K562 (cell line): ENCODE measurements around the gene MAST4. TPM values are rescaled to one million over a fixed set of nuclear protein-coding genes. Genes with fewer than 3 reads are reported as not detected.

ENCODE experiments used
- ATAC-seq: fragments of 200-7000 bp; cut with Tn5 transposase; 3 replicates; pipeline ENCODE4 v1.9.1; 2020; ENCODE audit warnings: moderate library complexity
- BruUV-seq: library from RNA; stranded (reverse); fragments of 400-500 nt; replicated peaks from 2 replicates; lab custom pipeline; 2021; lab: Mats Ljungman, UMichigan
- CTCF ChIA-PET: fragments of 300-600 bp; formaldehyde crosslinking; extraction: SDS; loops from one replicate; lab custom pipeline; 2021; ENCODE audit warnings: low intra/inter-chr PET ratio; lab: Yijun Ruan, JAX
- POLR2A ChIA-PET: fragments of 300-600, 350-650 bp; sonication (Branson Sonifier 250); formaldehyde crosslinking; extraction: SDS; loops from one replicate; lab custom pipeline; 2021; ENCODE audit warnings: antibody characterized with exemption, inconsistent platforms; lab: Yijun Ruan, JAX
- DNase-seq, 4 experiments: peaks; one replicate each; pipeline versions ENCODE4 v3.0.0 to v3.0.0-alpha.2; 2011 to 2018; ENCODE audit warnings: low spot score in 3 of 4, mixed read lengths in 3 of 4; ENCODE audit errors: extremely low read depth in 1 of 4
- FAIRE-seq: peaks from 2 replicates; lab custom pipeline; 2011; peaks lifted over from hg19 to GRCh38; lab: Jason Lieb, UNC
- H2AFZ ChIP-seq: 2 replicates; pipeline ENCODE4 v1.6.0; 2011; ENCODE audit warnings: low read depth, low read length, control low read depth, inconsistent platforms
- H3K27ac ChIP-seq: fragments of 200-600 bp; 3 replicates; pipeline ENCODE4 v1.8.0; 2011; ENCODE audit warnings: low read depth, mild to moderate bottlenecking, control low read depth, inconsistent platforms, low read length, moderate library complexity, mixed read lengths; ENCODE audit errors: extremely low read depth
- H3K27me3 ChIP-seq, 2 experiments: fragments of 300-600 bp in 1 of 2; 2 replicates in 1 of 2; 3 replicates in 1 of 2; pipeline versions ENCODE4 v1.6.0 to v1.8.0; 2011; ENCODE audit warnings: inconsistent platforms in 2 of 2, low read length in 2 of 2, mild to moderate bottlenecking in 1 of 2, mixed read lengths in 1 of 2, moderate library complexity in 1 of 2; ENCODE audit not compliant: control insufficient read depth in 2 of 2, insufficient read depth in 2 of 2
- H3K36me3 ChIP-seq: fragments of 300-600 bp; 3 replicates; pipeline ENCODE4 v1.8.0; 2011; ENCODE audit warnings: mild to moderate bottlenecking, low read length, inconsistent platforms; ENCODE audit not compliant: control insufficient read depth, insufficient read depth
- H3K4me1 ChIP-seq, 2 experiments: fragments of 200-600 bp in 1 of 2; replicated peaks in 1 of 2; 2 replicates in 1 of 2; 3 replicates in 1 of 2; pipeline versions ENCODE4 v1.5.1 to v1.8.0; 2011; ENCODE audit warnings: inconsistent platforms in 2 of 2, low read length in 2 of 2, mild to moderate bottlenecking in 1 of 2, mixed read lengths in 1 of 2, moderate library complexity in 1 of 2; ENCODE audit not compliant: control insufficient read depth in 2 of 2, insufficient read depth in 2 of 2
- H3K4me2 ChIP-seq: 2 replicates; pipeline ENCODE4 v1.6.1; 2011; ENCODE audit warnings: low read length, control low read depth, inconsistent platforms, mixed read lengths; ENCODE audit not compliant: insufficient read depth
- H3K4me3 ChIP-seq: fragments of 200-600 bp; sonication (generic), shearing (Covaris generic); 2 replicates; pipeline ENCODE4 v1.5.1; 2016; ENCODE audit warnings: control low read depth, inconsistent platforms
- H3K79me2 ChIP-seq: fragments of 200-600 bp; 3 replicates; pipeline ENCODE4 v1.8.0; 2011; ENCODE audit warnings: low read length, inconsistent platforms; ENCODE audit not compliant: control insufficient read depth, insufficient read depth
- H3K9ac ChIP-seq, 2 experiments: 2 replicates each; pipeline versions ENCODE4 v1.6.0 to v1.6.1; 2011; ENCODE audit warnings: low read depth in 2 of 2, low read length in 2 of 2, control low read depth in 1 of 2, inconsistent platforms in 1 of 2, mild to moderate bottlenecking in 1 of 2, mixed read lengths in 1 of 2; ENCODE audit not compliant: insufficient read depth in 1 of 2
- H3K9me1 ChIP-seq: one replicate; pipeline ENCODE4 v1.6.0; 2011; ENCODE audit warnings: inconsistent platforms, mild to moderate bottlenecking, low read length, moderate library complexity; ENCODE audit not compliant: control insufficient read depth, insufficient read depth
- H3K9me3 ChIP-seq: replicated peaks from 2 replicates; pipeline ENCODE4 v1.5.1; 2011; ENCODE audit warnings: low read depth, low read length, inconsistent platforms; ENCODE audit not compliant: control insufficient read depth, insufficient read depth
- H4K20me1 ChIP-seq: replicated peaks from 2 replicates; pipeline ENCODE4 v1.6.1; 2011; ENCODE audit warnings: low read length, inconsistent platforms, mixed read lengths; ENCODE audit not compliant: control insufficient read depth, insufficient read depth
- ARHGAP35 ChIP-seq: fragments of 450-650 bp; IDR thresholded peaks from 2 replicates; pipeline ENCODE4 v1.6.1; 2018; ENCODE audit not compliant: partially characterized antibody
- DDX20 ChIP-seq: fragments of 450-650 bp; IDR thresholded peaks from 2 replicates; pipeline ENCODE4 v1.6.1; 2016; ENCODE audit warnings: missing genetic modification characterization, low read depth, mild to moderate bottlenecking, missing compliant biosample characterization, moderate library complexity
- FOXK2 ChIP-seq, 2 experiments: fragments of 450-650 bp; IDR thresholded peaks in 1 of 2; conservative IDR thresholded peaks in 1 of 2; 2 replicates each; pipeline ENCODE4 v1.6.1; 2016; ENCODE audit warnings: low read depth in 2 of 2, mild to moderate bottlenecking in 1 of 2
- FOXP4 ChIP-seq: sonication (generic); formaldehyde crosslinking; IDR thresholded peaks from 2 replicates; pipeline ENCODE4 v1.8.0; 2022; ENCODE audit warnings: mild to moderate bottlenecking, missing genetic modification reagents, borderline replicate concordance
- HMGN3 ChIP-seq: IDR thresholded peaks from 2 replicates; pipeline ENCODE4 v1.6.1; 2011; ENCODE audit warnings: borderline replicate concordance, low read depth, mild to moderate bottlenecking, mixed read lengths, low read length; ENCODE audit not compliant: insufficient read length; ENCODE audit errors: extremely low read depth
- LARP7 ChIP-seq: fragments of 450-650 bp; IDR thresholded peaks from 2 replicates; pipeline ENCODE4 v1.6.1; 2016
- PURB ChIP-seq: sonication (generic); formaldehyde crosslinking; IDR thresholded peaks from 2 replicates; pipeline ENCODE4 v1.9.0; 2021; ENCODE audit warnings: low read depth, mild to moderate bottlenecking, missing genetic modification reagents
- TAF1 ChIP-seq: IDR thresholded peaks from 2 replicates; pipeline ENCODE4 v1.6.1; 2011; ENCODE audit warnings: mild to moderate bottlenecking, low read length, moderate library complexity; ENCODE audit not compliant: insufficient read depth, control insufficient read depth, severe bottlenecking; ENCODE audit errors: extremely low read depth
- THRA ChIP-seq: fragments of 450-650 bp; IDR thresholded peaks from 2 replicates; pipeline ENCODE4 v1.6.1; 2017; ENCODE audit warnings: mild to moderate bottlenecking, moderate library complexity
- ZBTB17 ChIP-seq: fragments of 450-650 bp; formaldehyde crosslinking; IDR thresholded peaks from 2 replicates; pipeline ENCODE4 v1.4.0; 2020; ENCODE audit warnings: mild to moderate bottlenecking
- ZNF445 ChIP-seq: fragments of 250-450 bp; sonication (Bioruptor Pico); IDR thresholded peaks from 2 replicates; pipeline ENCODE4 v1.4.0; 2020; ENCODE audit warnings: low read depth, mild to moderate bottlenecking, moderate library complexity
- ZNF507 ChIP-seq: conservative IDR thresholded peaks from 2 replicates; pipeline ENCODE4 v1.6.1; 2017; ENCODE audit warnings: missing genetic modification characterization, missing compliant biosample characterization
- ZNF655 ChIP-seq: fragments of 250-450 bp; sonication (Bioruptor Pico); IDR thresholded peaks from 2 replicates; pipeline ENCODE4 v1.5.0; 2021
- ZNF764 ChIP-seq: fragments of 250-450 bp; sonication (Bioruptor Pico); IDR thresholded peaks from 2 replicates; pipeline ENCODE4 v1.4.0; 2020; ENCODE audit warnings: low read depth, mild to moderate bottlenecking, moderate library complexity
- WGBS: fragments of 100-300 bp; shearing (Covaris generic); methylation state at CpG from one replicate; pipeline ENCODE4 v1.1.6; 2016; ENCODE audit warnings: low coverage, mixed read lengths; ENCODE audit not compliant: insufficient coverage; ENCODE audit errors: missing lambda C conversion rate; 5-methylcytosine and 5-hydroxymethylcytosine counted together
- in situ Hi-C: fragments of 300-500 bp; cut with MboI; formaldehyde crosslinking; loops from 4 replicates; pipeline ENCODE4 v1.15.0; 2018; ENCODE audit warnings: inconsistent platforms, mixed read lengths
- intact Hi-C: fragments of 100-400 bp; cut with micrococcal nuclease; formaldehyde crosslinking; loops from 2 replicates; pipeline ENCODE4 v1.14.2; 2022
- polyA plus RNA-seq, 8 experiments: library from polyadenylated mRNA; depleted of rRNA in 4 of 8; stranded (reverse) in 5 of 8; unstranded in 3 of 8; fragments of >200 nt; fragmentation: Nextera tagmentation in 2 of 8; fragmentation: Illumina TruSeq in 1 of 8; extraction: Ambion mirVana in 2 of 8; extraction: Trizol in 1 of 8; gene quantifications; 2 replicates each; pipeline versions ENCODE4 v1.2.1 to v1.2.3, GENCODE V29; 2011 to 2014; ENCODE audit warnings: inconsistent platforms in 1 of 8, missing spikeins in 1 of 8
- total RNA-seq, 7 experiments: library from RNA; depleted of rRNA in 6 of 7; stranded (reverse); fragments of >200 nt in 6 of 7; fragmentation: Illumina TruSeq in 2 of 7; extraction: Trizol in 2 of 7; gene quantifications; 2 replicates each; pipeline versions ENCODE4 v1.2.1 to v1.2.3, GENCODE V29; 2011 to 2021; ENCODE audit warnings: low replicate concordance in 1 of 7
- TF ChIP-seq, protein P1 (sequence below): fragments of 250-450 bp; sonication (Bioruptor Pico); IDR thresholded peaks from 2 replicates; pipeline ENCODE4 v1.9.0; 2021; ENCODE audit warnings: mild to moderate bottlenecking

Gene MAST4
- total and polyA plus RNA-seq, 9 of the 15 experiments (the other 6 are each of a cell fraction or from before 2014, with no cell fraction given): 0.88 to 10.1 (median 5.2) TPM

DNA sequence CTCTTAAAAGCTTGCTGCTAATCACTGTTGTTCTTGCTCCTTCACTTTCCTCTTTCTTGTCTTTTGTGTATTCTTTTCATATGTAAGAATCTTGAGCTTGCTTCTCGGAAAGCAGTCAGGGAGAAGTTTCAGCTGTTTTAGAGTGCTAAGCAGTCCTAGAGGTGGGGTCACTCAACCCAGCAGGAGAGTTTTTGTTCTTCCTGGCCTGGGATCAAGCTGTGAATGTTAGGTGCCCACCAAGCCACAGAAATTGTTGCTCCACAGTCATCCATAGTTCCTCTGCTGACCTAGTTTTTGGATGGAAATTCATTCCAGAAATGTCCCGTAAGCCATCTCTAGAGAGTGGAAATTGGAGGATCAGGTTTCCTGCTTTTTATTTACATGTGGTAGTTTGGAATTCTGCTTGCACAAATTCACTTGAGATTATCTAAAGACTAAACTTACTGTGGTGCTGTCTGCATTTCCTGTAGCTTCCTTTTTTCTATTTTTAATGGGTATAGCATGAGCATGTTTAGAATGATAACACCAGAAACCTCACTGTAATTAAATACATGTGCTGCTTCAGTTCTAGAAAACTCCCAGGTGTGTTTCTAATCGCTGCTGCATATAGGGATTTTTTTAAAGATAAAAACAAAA, 108.7 kb downstream of the MAST4 start:
- FAIRE-seq (no peak), DNase-seq (no peak), ATAC-seq (no peak)
- no peaks in the 10 kb centered on the region for H3K4me1 ChIP-seq
- no peak overlapping the region for H2AFZ ChIP-seq
- H3K4me3 ChIP-seq: no peak overlapping the region
- ChIA-PET POLR2A (interaction anchor here (0.5 to 0.6 kb wide), 2 partner anchors 8 to 18 kb away, joined by 3 read pairs; no protein-coding TSS in a partner anchor), CTCF (no interaction called here)
- H4K20me1 ChIP-seq: no peaks in the 10 kb centered on the region
- H3K79me2 ChIP-seq: no peaks in the 10 kb centered on the region
- BruUV-seq: no TSS peak
- H3K9me3 ChIP-seq: no peaks in the 10 kb centered on the region
- TF ChIP-seq ZNF764 (CRISPR knock-in tag): no peak
- TF ChIP-seq FOXP4 (CRISPR knock-in tag): no peak
- no peak for TF ChIP-seq HMGN3
- TF ChIP-seq, protein P1, sequence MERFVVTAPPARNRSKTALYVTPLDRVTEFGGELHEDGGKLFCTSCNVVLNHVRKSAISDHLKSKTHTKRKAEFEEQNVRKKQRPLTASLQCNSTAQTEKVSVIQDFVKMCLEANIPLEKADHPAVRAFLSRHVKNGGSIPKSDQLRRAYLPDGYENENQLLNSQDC: no peak
- no peak for TF ChIP-seq ARHGAP35
- no peak for TF ChIP-seq ZNF445
- TF ChIP-seq PURB (CRISPR knock-in tag): no peak
- TF ChIP-seq LARP7: no peak
- no peak for TF ChIP-seq ZNF655 (CRISPR knock-in tag)
- TF ChIP-seq TAF1: no peak
- no peak for TF ChIP-seq ZNF507 (tag)
- no peak for TF ChIP-seq ZBTB17 (CRISPR knock-in tag)
- TF ChIP-seq DDX20: no peak
- TF ChIP-seq FOXK2 (conservative IDR thresholded peaks at IDR 0.05 in 1 of 2, IDR thresholded peaks at IDR 0.05 in 1 of 2; ENCODE audit: low read depth in 2 of 2): no peak
- no peak for TF ChIP-seq THRA
- H3K9me1 ChIP-seq: no peaks in the 10 kb centered on the region
- in situ Hi-C loops (no loop called here), intact Hi-C loops (no loop called here)
- no peak overlapping the region for H3K27ac ChIP-seq
- H3K27me3 ChIP-seq: peaks cover 0 to 2% of the 10 kb centered on the region in 2 experiments; a peak in 1 of 5 replicates
- WGBS: 5% methylated on average over 3 of the region's 3 CpGs
- no peak overlapping the region for H3K9ac ChIP-seq
- H3K4me2 ChIP-seq: no peak overlapping the region
- no peaks in the 10 kb centered on the region for H3K36me3 ChIP-seq
